HEK293 (cell line): ENCODE data around the gene VPS26C.
"Not testable (repeated sequence)": the region's sequence is repeated elsewhere in the genome, so short reads cannot be mapped to it uniquely, and the experiment has no call there.

Experiments
- ATF2 ChIP-seq: fragments of 450-650 bp; formaldehyde crosslinking; IDR thresholded peaks from 2 replicates; pipeline ENCODE4 v1.5.1; 2016; ENCODE audit warnings: missing biosample characterization, missing genetic modification characterization, low read depth
- CTCF ChIP-seq: fragments of 450-650 bp; formaldehyde crosslinking; IDR thresholded peaks from 2 replicates; pipeline ENCODE4 v1.5.1; 2016; ENCODE audit warnings: missing biosample characterization, missing genetic modification characterization
- GLIS1 ChIP-seq: fragments of 450-650 bp; formaldehyde crosslinking; IDR thresholded peaks from 2 replicates; pipeline ENCODE4 v1.5.1; 2016; ENCODE audit warnings: missing biosample characterization, missing genetic modification characterization
- MYNN ChIP-seq: fragments of 450-650 bp; formaldehyde crosslinking; IDR thresholded peaks from 2 replicates; pipeline ENCODE4 v1.5.1; 2016; ENCODE audit warnings: missing biosample characterization, missing genetic modification characterization, borderline replicate concordance
- SALL2 ChIP-seq: fragments of 450-650 bp; formaldehyde crosslinking; IDR thresholded peaks from 2 replicates; pipeline ENCODE4 v1.5.0; 2017; ENCODE audit warnings: missing biosample characterization, mild to moderate bottlenecking, missing genetic modification characterization, borderline replicate concordance
- SCRT2 ChIP-seq: fragments of 450-650 bp; formaldehyde crosslinking; IDR thresholded peaks from 2 replicates; pipeline ENCODE4 v1.5.1; 2016; ENCODE audit warnings: missing biosample characterization, missing genetic modification characterization
- ZBTB8A ChIP-seq: fragments of 450-650 bp; formaldehyde crosslinking; IDR thresholded peaks from 2 replicates; pipeline ENCODE4 v1.5.1; 2016; ENCODE audit warnings: missing biosample characterization, missing genetic modification characterization
- ZFP41 ChIP-seq: fragments of 450-650 bp; formaldehyde crosslinking; IDR thresholded peaks from 2 replicates; pipeline ENCODE4 v1.5.1; 2016; ENCODE audit warnings: missing biosample characterization, missing genetic modification characterization, borderline replicate concordance
- ZNF19 ChIP-seq: fragments of 450-650 bp; formaldehyde crosslinking; IDR thresholded peaks from 2 replicates; pipeline ENCODE4; 2016; ENCODE audit warnings: missing biosample characterization, missing genetic modification characterization, low read depth
- ZNF560 ChIP-seq: fragments of 450-650 bp; formaldehyde crosslinking; IDR thresholded peaks from 2 replicates; pipeline ENCODE4 v1.5.1; 2017; ENCODE audit warnings: missing biosample characterization, missing genetic modification characterization, borderline replicate concordance
- ZNF561 ChIP-seq: fragments of 450-650 bp; IDR thresholded peaks from 2 replicates; pipeline ENCODE4 v1.5.1; 2018; ENCODE audit warnings: missing biosample characterization, missing genetic modification characterization, borderline replicate concordance
- ZNF704 ChIP-seq: fragments of 450-650 bp; formaldehyde crosslinking; IDR thresholded peaks from 2 replicates; pipeline ENCODE4 v1.5.1; 2016; ENCODE audit warnings: missing biosample characterization, missing genetic modification characterization

- TF ChIP-seq GLIS1 (tag by site-specific recombination); CTCF; SALL2 (tag by site-specific recombination); ZNF560; ZFP41 (tag by site-specific recombination); ZNF561 (tag by site-specific recombination); SCRT2; ZBTB8A (tag by site-specific recombination); ATF2; ZNF704 (tag by site-specific recombination); ZNF19; MYNN (tag by site-specific recombination): not testable (repeated sequence)
Observed at GRCh38 chr21:37282602-37283001, 15.5 kb upstream of the VPS26C start.
